Activated effector memory CD4-positive, alpha-beta T cell treated with anti-CD3 and anti-CD28 coated beads, Interleukin-2, amount 50 U/mL, for 16 hours (primary cell): ENCODE results near the gene CTBP1.

ENCODE experiments used
- DNase-seq: peaks from one replicate; pipeline ENCODE4 v3.0.0-alpha.2; 2020

The CTBP1 gene

GRCh38 chr4:1171311-1172227 is 77.4 kb downstream of the CTBP1 start:
- DNase-seq, result peak; percentile 81

GRCh38 chr4:1170976-1171310 is 78.0 kb downstream of the CTBP1 start:
- DNase-seq, result no peak

GRCh38 chr4:1170156-1170975 is 78.6 kb downstream of the CTBP1 start:
- no peak for DNase-seq

GRCh38 chr4:1169691-1170096 is 79.2 kb downstream of the CTBP1 start:
- no peak for DNase-seq

- no peak for DNase-seq
Observed at GRCh38 chr4:1169171-1169671, 79.7 kb downstream of the CTBP1 start.

- DNase-seq, result no peak
Observed at GRCh38 chr4:1168191-1169101, 80.5 kb downstream of the CTBP1 start.

- peak; percentile 94 for DNase-seq
Observed at GRCh38 chr4:1167244-1167949, 81.5 kb downstream of the CTBP1 start.

- DNase-seq, result no peak
Observed at GRCh38 chr4:1166509-1167243, 82.3 kb downstream of the CTBP1 start.

GRCh38 chr4:1164956-1165545 is 83.9 kb downstream of the CTBP1 start:
- no peak for DNase-seq

GRCh38 chr4:1164444-1164843 is 84.5 kb downstream of the CTBP1 start:
- no peak for DNase-seq

GRCh38 chr4:1164040-1164439 is 84.9 kb downstream of the CTBP1 start:
- DNase-seq, result no peak
